Measurements from ENCODE around the gene HP1BP3.

DNA sequence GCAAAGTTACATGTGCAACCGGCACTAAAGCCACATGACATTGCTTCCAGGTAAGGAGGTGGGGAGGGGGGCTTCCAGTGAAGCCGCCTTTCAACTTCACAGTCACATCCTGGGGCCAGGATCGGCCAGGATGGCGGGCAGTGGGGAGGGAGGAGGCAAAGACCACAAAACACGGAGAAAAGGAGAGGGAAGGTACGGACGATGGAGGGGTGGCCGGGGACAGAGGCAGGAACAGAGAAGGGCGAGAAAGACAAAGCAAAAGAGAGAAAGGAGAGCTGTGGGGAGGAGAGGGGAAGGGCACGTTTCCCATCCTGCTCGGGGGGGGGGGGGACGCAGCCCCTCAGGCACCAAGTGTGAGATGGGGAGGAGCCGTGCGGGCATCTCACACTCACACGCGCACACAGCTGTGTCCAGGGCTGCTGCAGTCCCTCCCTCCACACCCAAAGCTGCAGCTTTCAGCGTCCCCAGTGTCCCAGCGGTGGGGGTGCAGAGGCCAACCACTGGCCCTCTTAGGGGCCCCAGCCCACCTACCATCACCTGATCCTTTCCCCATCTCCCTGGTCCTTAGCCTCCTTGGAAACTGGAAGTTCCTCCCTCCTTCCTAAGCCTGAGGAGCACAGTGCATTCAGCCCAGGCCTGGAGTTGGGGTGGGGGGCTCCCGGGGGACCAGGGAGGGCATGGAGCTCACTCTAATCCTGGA, 57.0 kb downstream of the HP1BP3 start:
- no peak for TF ChIP-seq EZH2phosphoT487 (IDR thresholded peaks at IDR 0.05)
- TF ChIP-seq, protein P1, sequence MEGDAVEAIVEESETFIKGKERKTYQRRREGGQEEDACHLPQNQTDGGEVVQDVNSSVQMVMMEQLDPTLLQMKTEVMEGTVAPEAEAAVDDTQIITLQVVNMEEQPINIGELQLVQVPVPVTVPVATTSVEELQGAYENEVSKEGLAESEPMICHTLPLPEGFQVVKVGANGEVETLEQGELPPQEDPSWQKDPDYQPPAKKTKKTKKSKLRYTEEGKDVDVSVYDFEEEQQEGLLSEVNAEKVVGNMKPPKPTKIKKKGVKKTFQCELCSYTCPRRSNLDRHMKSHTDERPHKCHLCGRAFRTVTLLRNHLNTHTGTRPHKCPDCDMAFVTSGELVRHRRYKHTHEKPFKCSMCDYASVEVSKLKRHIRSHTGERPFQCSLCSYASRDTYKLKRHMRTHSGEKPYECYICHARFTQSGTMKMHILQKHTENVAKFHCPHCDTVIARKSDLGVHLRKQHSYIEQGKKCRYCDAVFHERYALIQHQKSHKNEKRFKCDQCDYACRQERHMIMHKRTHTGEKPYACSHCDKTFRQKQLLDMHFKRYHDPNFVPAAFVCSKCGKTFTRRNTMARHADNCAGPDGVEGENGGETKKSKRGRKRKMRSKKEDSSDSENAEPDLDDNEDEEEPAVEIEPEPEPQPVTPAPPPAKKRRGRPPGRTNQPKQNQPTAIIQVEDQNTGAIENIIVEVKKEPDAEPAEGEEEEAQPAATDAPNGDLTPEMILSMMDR (IDR thresholded peaks at IDR 0.05): no peak
